Body of pancreas (tissue), 4 donors: ENCODE measurements around the gene FBXL20. TPM values are rescaled to one million over a fixed set of nuclear protein-coding genes. Genes with fewer than 3 reads are reported as not detected.
"Not testable (repeated sequence)": the region's sequence is repeated elsewhere in the genome, so short reads cannot be mapped to it uniquely, and the experiment has no call there.

Source experiments
- ATAC-seq: fragments of 150-250 bp; one replicate; pipeline ENCODE4 v1.9.1; 2016
- DNase-seq, 4 donors: peaks; one replicate each; pipeline ENCODE4 v3.0.0-alpha.2; 2019
- H3K27ac ChIP-seq, 4 donors: fragments of 200-600 bp; sonication (generic); 1 replicate in 3 of 4; 2 replicates in 1 of 4; pipeline versions ENCODE4 v1.5.1 to v1.6.1; 2016 to 2019; ENCODE audit warnings: mild to moderate bottlenecking in 1 of 4, mixed read lengths in 1 of 4, moderate library complexity in 1 of 4
- H3K27me3 ChIP-seq, 2 donors: fragments of 200-600 bp; sonication (generic); one replicate each; pipeline ENCODE4 v1.6.0; 2016; ENCODE audit warnings: mild to moderate bottlenecking in 1 of 2
- H3K36me3 ChIP-seq, 2 donors: fragments of 200-600 bp; sonication (generic); replicated peaks in 1 of 2; 2 replicates each; pipeline ENCODE4 v1.5.1; 2016; ENCODE audit warnings: low read depth in 2 of 2; ENCODE audit not compliant: insufficient read depth in 1 of 2
- H3K4me1 ChIP-seq: fragments of 200-600 bp; sonication (generic); one replicate; pipeline ENCODE4 v1.6.0; 2016
- H3K4me3 ChIP-seq, 2 donors: fragments of 200-600 bp; sonication (generic); 1 replicate in 1 of 2; 2 replicates in 1 of 2; pipeline ENCODE4 v1.5.1; 2016 to 2019
- H3K9me3 ChIP-seq, 3 donors: fragments of 200-600 bp; sonication (generic); 1 replicate in 2 of 3; 2 replicates in 1 of 3; pipeline ENCODE4 v1.5.1; 2016
- CTCF ChIP-seq, 7 experiments: fragments of 450-650 bp in 4 of 7; fragments of 200-600 bp in 3 of 7; sonication (generic) in 3 of 7; IDR thresholded peaks; one replicate each; pipeline ENCODE4 v1.5.1; 2016 to 2019; ENCODE audit warnings: antibody characterized with exemption in 7 of 7
- POLR2A ChIP-seq, 3 donors: fragments of 450-650 bp; IDR thresholded peaks; one replicate each; pipeline ENCODE4 v1.6.1; 2016; ENCODE audit warnings: antibody characterized with exemption in 3 of 3, mild to moderate bottlenecking in 2 of 3
- WGBS, 2 donors: methylation state at CpG; one replicate each; pipeline ENCODE4 v1.1.5; 2017; 5-methylcytosine and 5-hydroxymethylcytosine counted together
- intact Hi-C: fragments of 100-400 bp; cut with DNase I; formaldehyde crosslinking; loops from one replicate; pipeline ENCODE4 v1.15.1; 2023
- total RNA-seq, 2 donors: library from RNA; depleted of rRNA; stranded (reverse); fragments of >200 nt; gene quantifications; one replicate each; pipeline ENCODE4 v1.1.0, GENCODE V29; 2016

Gene FBXL20
- total RNA-seq, 2 donors from 2014 or later = 6.7 to 11.9 TPM

GRCh38 chr17:39252788-39253460 lies 148.5 kb downstream of the FBXL20 start:
- H3K36me3 ChIP-seq = peaks cover 2 to 5% of the 10 kb centered on the region in 2 donors
- H3K4me3 ChIP-seq = no peak overlapping the region
- H3K27me3 ChIP-seq = no peaks in the 10 kb centered on the region
- intact Hi-C loops = no loop called here
- TF ChIP-seq CTCF (IDR thresholded peaks at IDR 0.05) (no peak), POLR2A (IDR thresholded peaks at IDR 0.05) (no peak)
- no peaks in the 10 kb centered on the region for H3K9me3 ChIP-seq
- WGBS, 2 donors = 80 to 87% methylated on average over 6 to 7 of the region's 7 CpGs
- no peak overlapping the region for H3K27ac ChIP-seq
- ATAC-seq (no peak), DNase-seq (no peak)
- H3K4me1 ChIP-seq = no peaks in the 10 kb centered on the region

DNA sequence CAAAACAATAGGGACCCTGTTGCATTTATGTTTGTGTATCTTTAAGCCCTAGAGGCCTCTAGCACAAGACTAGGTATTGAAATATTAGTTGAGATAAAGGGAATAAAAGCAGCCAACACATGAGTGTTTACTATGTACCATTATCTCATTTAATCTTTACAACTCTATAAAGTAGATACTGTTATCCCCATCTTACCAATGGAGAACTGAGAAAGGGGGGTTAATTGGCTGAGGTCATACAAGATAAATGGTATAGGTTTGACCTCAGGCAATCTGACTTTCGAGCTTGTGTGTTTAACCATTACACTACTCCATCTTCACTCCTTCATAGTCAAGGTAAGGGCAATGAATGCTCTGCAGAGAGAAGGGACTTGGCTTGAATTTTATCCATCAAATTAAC lies 149.4 kb downstream of the FBXL20 start:
- DNase-seq (no peak), ATAC-seq (no peak)
- Histone ChIP-seq H3K9me3 (no peaks in the 10 kb centered on the region), H3K4me3 (no peak overlapping the region), H3K27ac (no peak overlapping the region), H3K27me3 (no peaks in the 10 kb centered on the region), H3K4me1 (no peaks in the 10 kb centered on the region), H3K36me3 (peaks cover 2 to 5% of the 10 kb centered on the region in 2 donors)
- 50 to 67% methylated on average over 1 of the region's 1 CpG for WGBS, 2 donors
- no peak for TF ChIP-seq CTCF (IDR thresholded peaks at IDR 0.05)
- intact Hi-C loops = no loop called here

GRCh38 chr17:39250076-39250475 lies 151.3 kb downstream of the FBXL20 start:
- DNase-seq, H3K4me1 ChIP-seq, intact Hi-C loops, H3K27me3 ChIP-seq, H3K36me3 ChIP-seq, H3K4me3 ChIP-seq, ATAC-seq, H3K27ac ChIP-seq, H3K9me3 ChIP-seq: not testable (repeated sequence)
- 95 to 96% methylated on average over 12 of the region's 12 CpGs for WGBS, 2 donors

DNA sequence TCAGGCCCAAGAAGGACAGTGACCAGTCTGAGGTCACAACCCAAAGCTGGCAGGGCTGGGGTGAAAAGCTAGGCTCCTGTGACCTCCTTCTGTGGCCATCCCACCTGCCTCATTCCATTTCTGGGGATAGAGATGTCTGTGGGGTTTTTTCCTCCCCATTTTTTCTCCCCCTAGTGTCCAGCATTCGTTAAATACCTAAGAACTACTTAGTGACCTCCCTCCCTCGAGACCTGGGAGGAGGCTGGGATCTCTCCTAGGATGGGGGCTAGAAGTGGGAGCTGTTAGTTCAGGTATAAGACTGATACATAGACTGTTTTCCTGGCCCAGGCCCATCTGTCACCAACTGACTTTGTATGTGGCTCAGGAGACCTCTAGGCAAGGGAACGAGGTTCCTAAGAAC lies 155.2 kb downstream of the FBXL20 start:
- Histone ChIP-seq H3K36me3 (no peaks in the 10 kb centered on the region), H3K27me3 (peaks cover 0 to 4% of the 10 kb centered on the region in 2 donors), H3K27ac (no peak overlapping the region), H3K4me3 (no peak overlapping the region), H3K9me3 (no peaks in the 10 kb centered on the region), H3K4me1 (no peaks in the 10 kb centered on the region)
- ATAC-seq = no peak
- WGBS, 2 donors = 37 to 39% methylated on average over 2 to 3 of the region's 3 CpGs
- intact Hi-C loops = no loop called here
- no peak for TF ChIP-seq POLR2A (IDR thresholded peaks at IDR 0.05)
- no peak for TF ChIP-seq CTCF (IDR thresholded peaks at IDR 0.05)
- DNase-seq = no peak

GRCh38 chr17:39244600-39245570 lies 156.5 kb downstream of the FBXL20 start:
- DNase-seq (peak; percentile 86 to 92 (median 88)), ATAC-seq (peak; percentile 87)
- intact Hi-C loops = no loop called here
- 40 to 44% methylated on average over 6 of the region's 6 CpGs for WGBS, 2 donors
- Histone ChIP-seq H3K27me3 (peaks cover 0 to 4% of the 10 kb centered on the region in 2 donors), H3K9me3 (no peaks in the 10 kb centered on the region), H3K4me1 (no peaks in the 10 kb centered on the region), H3K27ac (no peak overlapping the region), H3K36me3 (no peaks in the 10 kb centered on the region), H3K4me3 (no peak overlapping the region)
- TF ChIP-seq CTCF (IDR thresholded peaks at IDR 0.05) (peak; percentile 79 to 94 (median 89)), POLR2A (IDR thresholded peaks at IDR 0.05) (no peak)
